Kasumi-1 (cell line): Measurements from ENCODE around the gene SYNGAP1.

Experiments
- DNase-seq, 2 experiments: peaks; one replicate each; lab custom pipeline; 2025; lab: John Stamatoyannopoulos, UW

SYNGAP1 gene

GRCh38 chr6:33404884-33405283 lies 15.0 kb upstream of the SYNGAP1 start:
- DNase-seq: no peak

GRCh38 chr6:33405386-33405940 lies 14.4 kb upstream of the SYNGAP1 start:
- no peak for DNase-seq

GRCh38 chr6:33406126-33406525 lies 13.7 kb upstream of the SYNGAP1 start:
- DNase-seq: no peak

- DNase-seq: peak; percentile 51 to 55
Observed at GRCh38 chr6:33407132-33407718, 12.6 kb upstream of the SYNGAP1 start.

- DNase-seq: peak; percentile 93 to 95
Observed at GRCh38 chr6:33410050-33410710, 9.7 kb upstream of the SYNGAP1 start.

GRCh38 chr6:33410711-33411631 lies 8.9 kb upstream of the SYNGAP1 start, which contains the start of gene PHF1:
Gene PHF1 (plus strand): TSS chr6:33411014. CDS start chr6:33412264, 1,250 bp downstream.
- DNase-seq: peak; percentile 74 to 78

GRCh38 chr6:33411632-33412005 lies 8.2 kb upstream of the SYNGAP1 start:
- peak in 1 of 2 experiments; percentile 11 for DNase-seq

GRCh38 chr6:33412140-33413009 lies 7.5 kb upstream of the SYNGAP1 start:
- no peak for DNase-seq

GRCh38 chr6:33413241-33414120 lies 6.4 kb upstream of the SYNGAP1 start:
- DNase-seq: no peak

- peak; percentile 30 to 42 for DNase-seq
Observed at GRCh38 chr6:33414592-33415271, 5.1 kb upstream of the SYNGAP1 start.

GRCh38 chr6:33415831-33416230 lies 4.0 kb upstream of the SYNGAP1 start:
- DNase-seq: no peak

GRCh38 chr6:33416386-33417127 lies 3.3 kb upstream of the SYNGAP1 start:
- DNase-seq: no peak

- no peak for DNase-seq
Observed at GRCh38 chr6:33417128-33417902, 2.5 kb upstream of the SYNGAP1 start.

- peak; percentile 99 for DNase-seq
Observed at GRCh38 chr6:33417903-33418689, 1.8 kb upstream of the SYNGAP1 start, which contains the start of gene CUTA. Gene CUTA (minus strand): TSS chr6:33418107. CDS start chr6:33418000, 107 bp downstream.

- no peak for DNase-seq
Observed at GRCh38 chr6:33418690-33419291, 1.1 kb upstream of the SYNGAP1 start.

- DNase-seq: peak; percentile 8 to 9
Observed at GRCh38 chr6:33420491-33421343, 852 bp downstream of the SYNGAP1 start.
